OCI-LY7 (cell line): ENCODE measurements around the gene SH3RF3.

Experiments used
- EZH2phosphoT487 ChIP-seq: fragments of 200-600 bp; sonication (generic); IDR thresholded peaks from 2 replicates; pipeline ENCODE4 v1.6.1; 2018; ENCODE audit warnings: low read depth, borderline replicate concordance, mild to moderate bottlenecking, mixed run types, antibody characterized with exemption, low read length, moderate library complexity, mixed read lengths
- TF ChIP-seq, protein P1 (sequence below): fragments of 200-600 bp; sonication (generic); conservative IDR thresholded peaks from 2 replicates; pipeline ENCODE4 v1.5.1; 2014; ENCODE audit warnings: mild to moderate bottlenecking, antibody characterized with exemption, low read length, moderate library complexity, mixed read lengths

DNA sequence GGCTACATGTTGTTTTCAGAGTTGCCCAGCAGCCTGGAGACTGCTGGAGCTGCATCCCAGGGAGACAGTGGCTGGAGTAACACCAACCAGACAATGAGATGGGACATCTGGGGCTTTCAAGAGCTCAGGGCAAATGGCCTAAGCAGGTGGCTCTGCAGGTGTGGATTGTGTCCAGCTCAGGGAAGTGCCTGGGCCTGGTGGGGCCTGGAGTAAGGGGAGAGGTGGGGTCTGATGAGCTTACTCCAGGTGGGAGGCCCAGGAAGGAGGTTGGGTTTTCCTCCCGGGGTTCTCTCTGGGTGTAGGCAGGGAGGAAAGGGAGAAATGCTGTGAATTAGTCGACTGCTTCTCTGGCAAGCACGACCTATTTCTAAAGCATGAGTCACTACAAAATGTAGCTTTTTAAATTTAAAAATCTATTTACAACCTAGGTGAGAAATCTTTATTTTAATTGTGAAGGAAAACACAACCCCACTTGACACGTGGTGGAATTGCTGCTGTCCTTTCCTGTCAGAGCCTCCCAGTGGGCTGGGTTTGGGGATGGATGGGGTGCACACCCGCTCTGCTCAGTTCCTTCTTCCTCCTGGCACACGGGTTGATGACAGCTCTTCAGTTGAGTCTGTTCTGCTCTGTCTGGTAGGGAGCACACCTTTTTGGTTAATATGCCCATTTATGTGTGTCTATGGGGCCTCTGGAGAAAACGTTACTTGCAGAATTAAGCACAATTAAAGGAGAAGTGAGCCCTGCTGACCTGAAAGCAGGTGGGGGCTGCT, 81.6 kb downstream of the SH3RF3 start:
- TF ChIP-seq, protein P1, sequence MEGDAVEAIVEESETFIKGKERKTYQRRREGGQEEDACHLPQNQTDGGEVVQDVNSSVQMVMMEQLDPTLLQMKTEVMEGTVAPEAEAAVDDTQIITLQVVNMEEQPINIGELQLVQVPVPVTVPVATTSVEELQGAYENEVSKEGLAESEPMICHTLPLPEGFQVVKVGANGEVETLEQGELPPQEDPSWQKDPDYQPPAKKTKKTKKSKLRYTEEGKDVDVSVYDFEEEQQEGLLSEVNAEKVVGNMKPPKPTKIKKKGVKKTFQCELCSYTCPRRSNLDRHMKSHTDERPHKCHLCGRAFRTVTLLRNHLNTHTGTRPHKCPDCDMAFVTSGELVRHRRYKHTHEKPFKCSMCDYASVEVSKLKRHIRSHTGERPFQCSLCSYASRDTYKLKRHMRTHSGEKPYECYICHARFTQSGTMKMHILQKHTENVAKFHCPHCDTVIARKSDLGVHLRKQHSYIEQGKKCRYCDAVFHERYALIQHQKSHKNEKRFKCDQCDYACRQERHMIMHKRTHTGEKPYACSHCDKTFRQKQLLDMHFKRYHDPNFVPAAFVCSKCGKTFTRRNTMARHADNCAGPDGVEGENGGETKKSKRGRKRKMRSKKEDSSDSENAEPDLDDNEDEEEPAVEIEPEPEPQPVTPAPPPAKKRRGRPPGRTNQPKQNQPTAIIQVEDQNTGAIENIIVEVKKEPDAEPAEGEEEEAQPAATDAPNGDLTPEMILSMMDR = no peak
- TF ChIP-seq EZH2phosphoT487 = no peak
